ENCODE measurements around the gene TPST2.

Gene TPST2

GRCh38 chr22:26589845-26590736 is at the start of gene TPST2:
TPST2 (minus strand) TSS chr22:26590132; CDS start chr22:26541630, 48,502 bp downstream.
- DNase-seq (ENCODE audit: extremely low read depth, low read depth) = peak; percentile 32
- TF ChIP-seq, protein P1, sequence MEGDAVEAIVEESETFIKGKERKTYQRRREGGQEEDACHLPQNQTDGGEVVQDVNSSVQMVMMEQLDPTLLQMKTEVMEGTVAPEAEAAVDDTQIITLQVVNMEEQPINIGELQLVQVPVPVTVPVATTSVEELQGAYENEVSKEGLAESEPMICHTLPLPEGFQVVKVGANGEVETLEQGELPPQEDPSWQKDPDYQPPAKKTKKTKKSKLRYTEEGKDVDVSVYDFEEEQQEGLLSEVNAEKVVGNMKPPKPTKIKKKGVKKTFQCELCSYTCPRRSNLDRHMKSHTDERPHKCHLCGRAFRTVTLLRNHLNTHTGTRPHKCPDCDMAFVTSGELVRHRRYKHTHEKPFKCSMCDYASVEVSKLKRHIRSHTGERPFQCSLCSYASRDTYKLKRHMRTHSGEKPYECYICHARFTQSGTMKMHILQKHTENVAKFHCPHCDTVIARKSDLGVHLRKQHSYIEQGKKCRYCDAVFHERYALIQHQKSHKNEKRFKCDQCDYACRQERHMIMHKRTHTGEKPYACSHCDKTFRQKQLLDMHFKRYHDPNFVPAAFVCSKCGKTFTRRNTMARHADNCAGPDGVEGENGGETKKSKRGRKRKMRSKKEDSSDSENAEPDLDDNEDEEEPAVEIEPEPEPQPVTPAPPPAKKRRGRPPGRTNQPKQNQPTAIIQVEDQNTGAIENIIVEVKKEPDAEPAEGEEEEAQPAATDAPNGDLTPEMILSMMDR (IDR thresholded peaks at IDR 0.05; ENCODE audit: low read depth, low read length) = no peak

- DNase-seq (ENCODE audit: extremely low read depth, low read depth) = no peak
- TF ChIP-seq, protein P1 (IDR thresholded peaks at IDR 0.05; ENCODE audit: low read depth, low read length) = no peak
These were observed 46.4 kb upstream of the TPST2 start for GRCh38 chr22:26636296-26636695.

GRCh38 chr22:26635117-26635516 is 45.2 kb upstream of the TPST2 start:
- no peak for DNase-seq (ENCODE audit: extremely low read depth, low read depth)
- TF ChIP-seq, protein P1 (IDR thresholded peaks at IDR 0.05; ENCODE audit: low read depth, low read length) = no peak

- TF ChIP-seq, protein P1 (IDR thresholded peaks at IDR 0.05; ENCODE audit: low read depth, low read length) = no peak
- DNase-seq (ENCODE audit: extremely low read depth, low read depth) = no peak
These were observed 44.3 kb upstream of the TPST2 start for GRCh38 chr22:26634189-26634588.

DNA sequence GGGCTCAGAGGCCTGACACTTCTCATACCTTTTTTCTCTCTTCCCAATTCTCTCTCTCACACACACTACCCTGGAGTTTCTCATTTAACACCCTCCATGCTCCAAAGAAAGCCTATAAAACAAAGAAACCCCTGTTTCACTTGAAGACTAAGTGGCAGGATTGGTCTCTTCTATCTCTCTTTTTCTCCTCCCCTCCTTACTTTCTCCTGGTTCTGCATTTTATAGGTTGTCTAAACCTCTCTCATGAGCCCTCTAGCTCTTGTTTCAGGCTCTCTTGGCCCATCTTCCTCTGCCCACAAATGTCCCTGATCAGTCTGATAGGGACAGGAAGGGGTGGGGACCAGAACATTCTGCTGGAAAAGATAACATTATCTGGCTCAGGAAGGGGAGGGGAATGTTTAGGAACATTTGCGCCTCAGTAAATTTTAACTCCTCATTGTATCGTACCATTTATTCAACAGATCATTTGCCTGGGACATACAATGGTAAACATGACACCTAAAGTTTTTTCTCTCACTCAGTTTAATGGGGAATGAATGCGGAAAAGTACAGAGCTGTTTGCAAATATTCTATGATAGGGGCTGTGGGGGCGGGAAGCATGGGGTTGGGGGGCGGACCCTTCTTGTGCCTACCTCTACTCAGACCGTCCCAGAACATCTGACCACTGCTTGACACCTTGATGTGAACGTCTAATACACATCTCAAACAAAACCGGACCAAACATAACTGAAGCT is 42.7 kb upstream of the TPST2 start:
- no peak for DNase-seq (ENCODE audit: extremely low read depth, low read depth)
- TF ChIP-seq, protein P1 (IDR thresholded peaks at IDR 0.05; ENCODE audit: low read depth, low read length) = no peak

DNA sequence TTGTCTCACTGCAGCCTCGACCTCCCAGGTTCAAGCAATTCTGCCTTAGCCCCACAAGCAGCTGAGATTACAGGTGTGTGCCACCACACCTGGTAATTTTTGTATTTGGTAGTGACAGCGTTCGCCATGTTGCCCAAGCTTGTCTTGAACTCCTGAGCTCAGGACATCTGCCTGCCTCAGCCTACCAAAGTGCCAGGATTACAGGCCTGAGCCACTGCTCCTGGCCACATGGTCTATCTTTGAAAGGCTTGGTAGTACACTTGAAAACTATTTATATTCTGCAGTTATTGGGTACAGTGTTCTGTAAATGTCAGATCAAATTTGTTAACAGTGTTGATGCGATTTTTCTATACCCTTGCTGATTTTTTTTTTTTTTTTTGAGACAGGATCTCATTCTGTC is 41.4 kb upstream of the TPST2 start:
- DNase-seq (ENCODE audit: extremely low read depth, low read depth) = no peak
- TF ChIP-seq, protein P1 (IDR thresholded peaks at IDR 0.05; ENCODE audit: low read depth, low read length) = no peak
